HepG2 (cell line): Measurements from ENCODE around the gene PGAP3. TPM values are rescaled to one million over a fixed set of nuclear protein-coding genes. Genes with fewer than 3 reads are reported as not detected.

Source experiments
- ZC3H13 ChIP-seq: sonication (generic); formaldehyde crosslinking; IDR thresholded peaks from 2 replicates; pipeline ENCODE4 v1.8.1; 2023; ENCODE audit warnings: mild to moderate bottlenecking, missing genetic modification reagents, moderate library complexity
- ZFX ChIP-seq: sonication (generic); formaldehyde crosslinking; IDR thresholded peaks from 2 replicates; pipeline ENCODE4 v1.4.0; 2020; ENCODE audit warnings: mild to moderate bottlenecking, low read depth, missing genetic modification reagents, moderate library complexity
- polyA plus RNA-seq, 8 experiments: library from polyadenylated mRNA; depleted of rRNA in 3 of 8; stranded (reverse) in 7 of 8; unstranded in 1 of 8; fragments of >200 nt; fragmentation: Illumina TruSeq in 4 of 8; extraction: Trizol in 4 of 8; gene quantifications; 2 replicates each; pipeline versions ENCODE4 v1.2.1 to v1.2.3, GENCODE V29; 2011 to 2016; ENCODE audit warnings: low read depth in 4 of 8, missing spikeins in 1 of 8, mixed read lengths in 1 of 8; ENCODE audit not compliant: insufficient read depth in 1 of 8
- total RNA-seq, 5 experiments: library from RNA; depleted of rRNA; stranded (reverse); fragments of >200 nt; fragmentation: Illumina TruSeq; extraction: Trizol; gene quantifications; 2 replicates each; pipeline ENCODE4 v1.2.3, GENCODE V29; 2016; ENCODE audit warnings: low read depth in 1 of 5
- TF ChIP-seq, protein P1 (sequence below): sonication (generic); formaldehyde crosslinking; IDR thresholded peaks from 2 replicates; pipeline ENCODE4 v1.4.0; 2020; ENCODE audit warnings: missing genetic modification reagents
- TF ChIP-seq, protein P2 (sequence below): sonication (generic); formaldehyde crosslinking; IDR thresholded peaks from 2 replicates; pipeline ENCODE4 v1.8.1; 2023; ENCODE audit warnings: mild to moderate bottlenecking, missing genetic modification reagents
- TF ChIP-seq, protein P3 (sequence below): sonication (generic); formaldehyde crosslinking; IDR thresholded peaks from 2 replicates; pipeline ENCODE4 v1.5.0; 2020; ENCODE audit warnings: missing genetic modification reagents, mild to moderate bottlenecking, borderline replicate concordance
- TF ChIP-seq, protein P4 (sequence below), 2 experiments: sonication (generic) in 1 of 2; formaldehyde crosslinking in 1 of 2; IDR thresholded peaks; 2 replicates each; pipeline versions ENCODE4 v1.6.1 to v1.9.0; 2014 to 2022; ENCODE audit warnings: antibody characterized with exemption in 1 of 2, borderline replicate concordance in 1 of 2, inconsistent platforms in 1 of 2, low read depth in 1 of 2, missing genetic modification reagents in 1 of 2
- TF ChIP-seq, protein P5 (sequence below): sonication (generic); formaldehyde crosslinking; IDR thresholded peaks from 2 replicates; pipeline ENCODE4 v1.4.0; 2020; ENCODE audit warnings: mild to moderate bottlenecking, missing genetic modification reagents, borderline replicate concordance

Gene PGAP3
- total and polyA plus RNA-seq, 2 of the 13 experiments (the other 11 are each of a cell fraction or from before 2014, with no cell fraction given), result 11.9 to 14.6 TPM

DNA sequence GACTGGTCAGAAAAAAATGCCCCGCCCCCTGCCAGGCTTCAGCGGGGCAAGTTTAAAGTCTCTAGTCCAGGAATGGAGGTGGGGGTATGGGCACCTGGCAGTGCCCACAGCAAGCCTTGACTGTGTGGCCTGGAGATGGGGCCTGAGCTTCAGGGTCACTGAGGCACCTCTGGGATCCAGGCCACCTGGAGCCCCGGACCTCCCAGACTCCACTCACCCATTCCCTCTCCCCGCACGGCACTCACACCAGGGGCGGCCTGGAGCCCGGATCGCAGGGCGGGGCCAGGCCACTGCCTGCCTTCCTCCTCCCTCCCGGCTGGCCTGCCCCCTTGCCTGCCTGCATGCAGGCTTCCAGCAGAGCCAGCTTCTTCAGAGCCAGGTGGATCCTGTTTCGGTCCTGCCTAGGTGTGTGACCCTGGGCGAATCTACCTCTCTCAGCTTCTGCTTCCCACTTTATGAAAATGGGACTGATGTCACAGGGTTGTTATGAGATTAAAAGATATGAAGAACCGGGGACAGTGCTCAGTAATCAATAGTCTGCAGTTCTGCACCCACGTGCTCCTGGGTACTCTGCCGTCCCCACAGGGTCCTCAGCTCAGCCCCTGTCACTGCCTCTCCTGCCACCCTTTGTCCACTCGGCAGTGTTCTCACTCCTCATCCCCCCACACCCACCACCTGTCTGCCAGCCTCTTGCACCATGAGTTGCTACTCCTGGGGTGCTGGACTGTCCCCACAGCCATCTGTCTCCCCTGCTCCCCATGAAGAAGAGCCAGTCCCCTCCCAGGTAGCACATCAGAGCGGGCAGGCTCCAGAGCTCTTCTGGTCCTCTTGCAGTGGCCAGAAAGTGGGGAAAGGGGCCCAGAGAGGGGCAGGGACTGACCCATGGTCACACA, 23.9 kb downstream of the PGAP3 start (continued):
- TF ChIP-seq, protein P1, sequence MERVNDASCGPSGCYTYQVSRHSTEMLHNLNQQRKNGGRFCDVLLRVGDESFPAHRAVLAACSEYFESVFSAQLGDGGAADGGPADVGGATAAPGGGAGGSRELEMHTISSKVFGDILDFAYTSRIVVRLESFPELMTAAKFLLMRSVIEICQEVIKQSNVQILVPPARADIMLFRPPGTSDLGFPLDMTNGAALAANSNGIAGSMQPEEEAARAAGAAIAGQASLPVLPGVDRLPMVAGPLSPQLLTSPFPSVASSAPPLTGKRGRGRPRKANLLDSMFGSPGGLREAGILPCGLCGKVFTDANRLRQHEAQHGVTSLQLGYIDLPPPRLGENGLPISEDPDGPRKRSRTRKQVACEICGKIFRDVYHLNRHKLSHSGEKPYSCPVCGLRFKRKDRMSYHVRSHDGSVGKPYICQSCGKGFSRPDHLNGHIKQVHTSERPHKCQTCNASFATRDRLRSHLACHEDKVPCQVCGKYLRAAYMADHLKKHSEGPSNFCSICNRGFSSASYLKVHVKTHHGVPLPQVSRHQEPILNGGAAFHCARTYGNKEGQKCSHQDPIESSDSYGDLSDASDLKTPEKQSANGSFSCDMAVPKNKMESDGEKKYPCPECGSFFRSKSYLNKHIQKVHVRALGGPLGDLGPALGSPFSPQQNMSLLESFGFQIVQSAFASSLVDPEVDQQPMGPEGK (CRISPR knock-in tag), result peak; percentile 82
- peak; percentile 46; the same call in 1 of the 2 replicates for TF ChIP-seq ZFX (CRISPR knock-in tag)
- TF ChIP-seq, protein P2, sequence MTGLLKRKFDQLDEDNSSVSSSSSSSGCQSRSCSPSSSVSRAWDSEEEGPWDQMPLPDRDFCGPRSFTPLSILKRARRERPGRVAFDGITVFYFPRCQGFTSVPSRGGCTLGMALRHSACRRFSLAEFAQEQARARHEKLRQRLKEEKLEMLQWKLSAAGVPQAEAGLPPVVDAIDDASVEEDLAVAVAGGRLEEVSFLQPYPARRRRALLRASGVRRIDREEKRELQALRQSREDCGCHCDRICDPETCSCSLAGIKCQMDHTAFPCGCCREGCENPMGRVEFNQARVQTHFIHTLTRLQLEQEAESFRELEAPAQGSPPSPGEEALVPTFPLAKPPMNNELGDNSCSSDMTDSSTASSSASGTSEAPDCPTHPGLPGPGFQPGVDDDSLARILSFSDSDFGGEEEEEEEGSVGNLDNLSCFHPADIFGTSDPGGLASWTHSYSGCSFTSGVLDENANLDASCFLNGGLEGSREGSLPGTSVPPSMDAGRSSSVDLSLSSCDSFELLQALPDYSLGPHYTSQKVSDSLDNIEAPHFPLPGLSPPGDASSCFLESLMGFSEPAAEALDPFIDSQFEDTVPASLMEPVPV (CRISPR knock-in tag), result 0 out of 2 replicates have a peak, but pooled peaks have one; percentile 25
- 0 out of 2 replicates have a peak, but pooled peaks have one; percentile 10 for TF ChIP-seq ZC3H13 (CRISPR knock-in tag)
- TF ChIP-seq, protein P3, sequence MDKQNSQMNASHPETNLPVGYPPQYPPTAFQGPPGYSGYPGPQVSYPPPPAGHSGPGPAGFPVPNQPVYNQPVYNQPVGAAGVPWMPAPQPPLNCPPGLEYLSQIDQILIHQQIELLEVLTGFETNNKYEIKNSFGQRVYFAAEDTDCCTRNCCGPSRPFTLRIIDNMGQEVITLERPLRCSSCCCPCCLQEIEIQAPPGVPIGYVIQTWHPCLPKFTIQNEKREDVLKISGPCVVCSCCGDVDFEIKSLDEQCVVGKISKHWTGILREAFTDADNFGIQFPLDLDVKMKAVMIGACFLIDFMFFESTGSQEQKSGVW (CRISPR knock-in tag), result no peak
- TF ChIP-seq, protein P4, sequence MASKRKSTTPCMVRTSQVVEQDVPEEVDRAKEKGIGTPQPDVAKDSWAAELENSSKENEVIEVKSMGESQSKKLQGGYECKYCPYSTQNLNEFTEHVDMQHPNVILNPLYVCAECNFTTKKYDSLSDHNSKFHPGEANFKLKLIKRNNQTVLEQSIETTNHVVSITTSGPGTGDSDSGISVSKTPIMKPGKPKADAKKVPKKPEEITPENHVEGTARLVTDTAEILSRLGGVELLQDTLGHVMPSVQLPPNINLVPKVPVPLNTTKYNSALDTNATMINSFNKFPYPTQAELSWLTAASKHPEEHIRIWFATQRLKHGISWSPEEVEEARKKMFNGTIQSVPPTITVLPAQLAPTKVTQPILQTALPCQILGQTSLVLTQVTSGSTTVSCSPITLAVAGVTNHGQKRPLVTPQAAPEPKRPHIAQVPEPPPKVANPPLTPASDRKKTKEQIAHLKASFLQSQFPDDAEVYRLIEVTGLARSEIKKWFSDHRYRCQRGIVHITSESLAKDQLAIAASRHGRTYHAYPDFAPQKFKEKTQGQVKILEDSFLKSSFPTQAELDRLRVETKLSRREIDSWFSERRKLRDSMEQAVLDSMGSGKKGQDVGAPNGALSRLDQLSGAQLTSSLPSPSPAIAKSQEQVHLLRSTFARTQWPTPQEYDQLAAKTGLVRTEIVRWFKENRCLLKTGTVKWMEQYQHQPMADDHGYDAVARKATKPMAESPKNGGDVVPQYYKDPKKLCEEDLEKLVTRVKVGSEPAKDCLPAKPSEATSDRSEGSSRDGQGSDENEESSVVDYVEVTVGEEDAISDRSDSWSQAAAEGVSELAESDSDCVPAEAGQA (IDR thresholded peaks at IDR 0.05; ENCODE audit: low read depth), result no peak
- TF ChIP-seq, protein P4 (CRISPR knock-in tag; IDR thresholded peaks at IDR 0.05; ENCODE audit: borderline replicate concordance), result no peak
- TF ChIP-seq, protein P5, sequence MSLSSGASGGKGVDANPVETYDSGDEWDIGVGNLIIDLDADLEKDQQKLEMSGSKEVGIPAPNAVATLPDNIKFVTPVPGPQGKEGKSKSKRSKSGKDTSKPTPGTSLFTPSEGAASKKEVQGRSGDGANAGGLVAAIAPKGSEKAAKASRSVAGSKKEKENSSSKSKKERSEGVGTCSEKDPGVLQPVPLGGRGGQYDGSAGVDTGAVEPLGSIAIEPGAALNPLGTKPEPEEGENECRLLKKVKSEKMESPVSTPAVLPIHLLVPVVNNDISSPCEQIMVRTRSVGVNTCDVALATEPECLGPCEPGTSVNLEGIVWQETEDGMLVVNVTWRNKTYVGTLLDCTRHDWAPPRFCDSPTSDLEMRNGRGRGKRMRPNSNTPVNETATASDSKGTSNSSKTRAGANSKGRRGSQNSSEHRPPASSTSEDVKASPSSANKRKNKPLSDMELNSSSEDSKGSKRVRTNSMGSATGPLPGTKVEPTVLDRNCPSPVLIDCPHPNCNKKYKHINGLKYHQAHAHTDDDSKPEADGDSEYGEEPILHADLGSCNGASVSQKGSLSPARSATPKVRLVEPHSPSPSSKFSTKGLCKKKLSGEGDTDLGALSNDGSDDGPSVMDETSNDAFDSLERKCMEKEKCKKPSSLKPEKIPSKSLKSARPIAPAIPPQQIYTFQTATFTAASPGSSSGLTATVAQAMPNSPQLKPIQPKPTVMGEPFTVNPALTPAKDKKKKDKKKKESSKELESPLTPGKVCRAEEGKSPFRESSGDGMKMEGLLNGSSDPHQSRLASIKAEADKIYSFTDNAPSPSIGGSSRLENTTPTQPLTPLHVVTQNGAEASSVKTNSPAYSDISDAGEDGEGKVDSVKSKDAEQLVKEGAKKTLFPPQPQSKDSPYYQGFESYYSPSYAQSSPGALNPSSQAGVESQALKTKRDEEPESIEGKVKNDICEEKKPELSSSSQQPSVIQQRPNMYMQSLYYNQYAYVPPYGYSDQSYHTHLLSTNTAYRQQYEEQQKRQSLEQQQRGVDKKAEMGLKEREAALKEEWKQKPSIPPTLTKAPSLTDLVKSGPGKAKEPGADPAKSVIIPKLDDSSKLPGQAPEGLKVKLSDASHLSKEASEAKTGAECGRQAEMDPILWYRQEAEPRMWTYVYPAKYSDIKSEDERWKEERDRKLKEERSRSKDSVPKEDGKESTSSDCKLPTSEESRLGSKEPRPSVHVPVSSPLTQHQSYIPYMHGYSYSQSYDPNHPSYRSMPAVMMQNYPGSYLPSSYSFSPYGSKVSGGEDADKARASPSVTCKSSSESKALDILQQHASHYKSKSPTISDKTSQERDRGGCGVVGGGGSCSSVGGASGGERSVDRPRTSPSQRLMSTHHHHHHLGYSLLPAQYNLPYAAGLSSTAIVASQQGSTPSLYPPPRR (CRISPR knock-in tag), result no peak
